ENCODE data around the gene PPARGC1A.

GRCh38 chr4:23891064-23891421 is 1.2 kb upstream of the PPARGC1A start:
- TF ChIP-seq CTCF (IDR thresholded peaks at IDR 0.05) (no peak), POLR2A (IDR thresholded peaks at IDR 0.05) (no peak)

Data from esophagus squamous epithelium (tissue), 4 donors.